ENCODE results near the gene CERK.

The CERK gene

GRCh38 chr22:46747646-46748045 lies 9.6 kb upstream of the CERK start:
- Histone ChIP-seq H3K9me3 (ENCODE audit: low read length) (no peaks in the 10 kb centered on the region), H3K36me3 (ENCODE audit: insufficient read depth, low read length) (no peaks in the 10 kb centered on the region), H3K27ac (ENCODE audit: low read depth, low read length) (no peak overlapping the region), H3K4me3 (ENCODE audit: low read depth in 1 of 2, low read length in 2 of 2) (no peak overlapping the region), H3K27me3 (ENCODE audit: control insufficient read depth in 1 of 2, insufficient read depth in 2 of 2, low read length in 2 of 2) (peaks cover 0 to 10% of the 10 kb centered on the region in 2 donors), H3K9ac (ENCODE audit: low read length) (no peak overlapping the region), H3K4me1 (ENCODE audit: insufficient read depth, low read length) (no peaks in the 10 kb centered on the region)

- Histone ChIP-seq H3K27me3 (ENCODE audit: control insufficient read depth in 1 of 2, insufficient read depth in 2 of 2, low read length in 2 of 2) (peaks cover 0 to 10% of the 10 kb centered on the region in 2 donors), H3K4me3 (ENCODE audit: low read depth in 1 of 2, low read length in 2 of 2) (no peak overlapping the region), H3K9ac (ENCODE audit: low read length) (no peak overlapping the region), H3K4me1 (ENCODE audit: insufficient read depth, low read length) (no peaks in the 10 kb centered on the region), H3K36me3 (ENCODE audit: insufficient read depth, low read length) (no peaks in the 10 kb centered on the region), H3K27ac (ENCODE audit: low read depth, low read length) (no peak overlapping the region), H3K9me3 (ENCODE audit: low read length) (no peaks in the 10 kb centered on the region)
Measured at GRCh38 chr22:46746620-46747019, 8.6 kb upstream of the CERK start.

- Histone ChIP-seq H3K9me3 (ENCODE audit: low read length) (no peaks in the 10 kb centered on the region), H3K27ac (ENCODE audit: low read depth, low read length) (no peak overlapping the region), H3K36me3 (ENCODE audit: insufficient read depth, low read length) (no peaks in the 10 kb centered on the region), H3K27me3 (ENCODE audit: control insufficient read depth in 1 of 2, insufficient read depth in 2 of 2, low read length in 2 of 2) (peaks cover 0 to 10% of the 10 kb centered on the region in 2 donors), H3K9ac (ENCODE audit: low read length) (no peak overlapping the region), H3K4me3 (ENCODE audit: low read depth in 1 of 2, low read length in 2 of 2) (no peak overlapping the region), H3K4me1 (ENCODE audit: insufficient read depth, low read length) (no peaks in the 10 kb centered on the region)
Measured at GRCh38 chr22:46746192-46746591, 8.1 kb upstream of the CERK start.

- H3K4me3 ChIP-seq (ENCODE audit: low read depth in 1 of 2, low read length in 2 of 2) = no peak overlapping the region
- H3K36me3 ChIP-seq (ENCODE audit: insufficient read depth, low read length) = no peaks in the 10 kb centered on the region
- H3K27me3 ChIP-seq (ENCODE audit: control insufficient read depth in 1 of 2, insufficient read depth in 2 of 2, low read length in 2 of 2) = peaks cover 0 to 10% of the 10 kb centered on the region in 2 donors
- H3K9me3 ChIP-seq (ENCODE audit: low read length) = no peaks in the 10 kb centered on the region
- H3K9ac ChIP-seq (ENCODE audit: low read length) = no peak overlapping the region
- H3K4me1 ChIP-seq (ENCODE audit: insufficient read depth, low read length) = peaks cover 7% of the 10 kb centered on the region
- H3K27ac ChIP-seq (ENCODE audit: low read depth, low read length) = no peak overlapping the region
Measured at GRCh38 chr22:46744581-46744980, 6.5 kb upstream of the CERK start.

GRCh38 chr22:46742576-46743221 lies 4.6 kb upstream of the CERK start:
- H3K27me3 ChIP-seq (ENCODE audit: control insufficient read depth in 1 of 2, insufficient read depth in 2 of 2, low read length in 2 of 2) = peaks cover 0 to 10% of the 10 kb centered on the region in 2 donors
- H3K4me1 ChIP-seq (ENCODE audit: insufficient read depth, low read length) = peaks cover 16% of the 10 kb centered on the region
- no peak overlapping the region for H3K27ac ChIP-seq (ENCODE audit: low read depth, low read length)
- no peak overlapping the region for H3K9ac ChIP-seq (ENCODE audit: low read length)
- H3K36me3 ChIP-seq (ENCODE audit: insufficient read depth, low read length) = no peaks in the 10 kb centered on the region
- H3K4me3 ChIP-seq (ENCODE audit: low read depth in 1 of 2, low read length in 2 of 2) = no peak overlapping the region
- H3K9me3 ChIP-seq (ENCODE audit: low read length) = no peaks in the 10 kb centered on the region

GRCh38 chr22:46741974-46742519 lies 4.0 kb upstream of the CERK start:
- Histone ChIP-seq H3K4me1 (ENCODE audit: insufficient read depth, low read length) (peaks cover 18% of the 10 kb centered on the region), H3K9me3 (ENCODE audit: low read length) (no peaks in the 10 kb centered on the region), H3K36me3 (ENCODE audit: insufficient read depth, low read length) (no peaks in the 10 kb centered on the region), H3K9ac (ENCODE audit: low read length) (no peak overlapping the region), H3K27ac (ENCODE audit: low read depth, low read length) (no peak overlapping the region), H3K4me3 (ENCODE audit: low read depth in 1 of 2, low read length in 2 of 2) (no peak overlapping the region), H3K27me3 (ENCODE audit: control insufficient read depth in 1 of 2, insufficient read depth in 2 of 2, low read length in 2 of 2) (peaks cover 0 to 4% of the 10 kb centered on the region in 2 donors)

GRCh38 chr22:46740910-46741780 lies 3.1 kb upstream of the CERK start:
- H3K4me1 ChIP-seq (ENCODE audit: insufficient read depth, low read length) = peaks cover 27% of the 10 kb centered on the region
- H3K4me3 ChIP-seq (ENCODE audit: low read depth in 1 of 2, low read length in 2 of 2) = no peak overlapping the region
- no peak overlapping the region for H3K9ac ChIP-seq (ENCODE audit: low read length)
- no peak overlapping the region for H3K27ac ChIP-seq (ENCODE audit: low read depth, low read length)
- H3K36me3 ChIP-seq (ENCODE audit: insufficient read depth, low read length) = no peaks in the 10 kb centered on the region
- H3K27me3 ChIP-seq (ENCODE audit: control insufficient read depth in 1 of 2, insufficient read depth in 2 of 2, low read length in 2 of 2) = no peaks in the 10 kb centered on the region
- H3K9me3 ChIP-seq (ENCODE audit: low read length) = no peaks in the 10 kb centered on the region

- Histone ChIP-seq H3K36me3 (ENCODE audit: insufficient read depth, low read length) (no peaks in the 10 kb centered on the region), H3K4me1 (ENCODE audit: insufficient read depth, low read length) (peaks cover 46% of the 10 kb centered on the region), H3K27ac (ENCODE audit: low read depth, low read length) (peak overlapping the region; percentile 85), H3K9ac (ENCODE audit: low read length) (no peak overlapping the region), H3K4me3 (ENCODE audit: low read depth in 1 of 2, low read length in 2 of 2) (peak overlapping the region; percentile 62 to 81), H3K27me3 (ENCODE audit: control insufficient read depth in 1 of 2, insufficient read depth in 2 of 2, low read length in 2 of 2) (no peaks in the 10 kb centered on the region), H3K9me3 (ENCODE audit: low read length) (no peaks in the 10 kb centered on the region)
Measured at GRCh38 chr22:46739094-46739870, 1.2 kb upstream of the CERK start.

- H3K4me1 ChIP-seq (ENCODE audit: insufficient read depth, low read length) = peaks cover 47% of the 10 kb centered on the region
- H3K9me3 ChIP-seq (ENCODE audit: low read length) = no peaks in the 10 kb centered on the region
- H3K36me3 ChIP-seq (ENCODE audit: insufficient read depth, low read length) = no peaks in the 10 kb centered on the region
- H3K9ac ChIP-seq (ENCODE audit: low read length) = no peak overlapping the region
- peak overlapping the region; percentile 62 to 81 for H3K4me3 ChIP-seq (ENCODE audit: low read depth in 1 of 2, low read length in 2 of 2)
- H3K27me3 ChIP-seq (ENCODE audit: control insufficient read depth in 1 of 2, insufficient read depth in 2 of 2, low read length in 2 of 2) = no peaks in the 10 kb centered on the region
- H3K27ac ChIP-seq (ENCODE audit: low read depth, low read length) = peak overlapping the region; percentile 85
Measured at GRCh38 chr22:46738647-46739093, 618 bp upstream of the CERK start.

- Histone ChIP-seq H3K4me1 (ENCODE audit: insufficient read depth, low read length) (peaks cover 51% of the 10 kb centered on the region), H3K4me3 (ENCODE audit: low read depth in 1 of 2, low read length in 2 of 2) (peak overlapping the region; percentile 70 to 99), H3K36me3 (ENCODE audit: insufficient read depth, low read length) (no peaks in the 10 kb centered on the region), H3K9ac (ENCODE audit: low read length) (peak overlapping the region; percentile 61), H3K9me3 (ENCODE audit: low read length) (no peaks in the 10 kb centered on the region), H3K27ac (ENCODE audit: low read depth, low read length) (peak overlapping the region; percentile 27), H3K27me3 (ENCODE audit: control insufficient read depth in 1 of 2, insufficient read depth in 2 of 2, low read length in 2 of 2) (no peaks in the 10 kb centered on the region)
Measured at GRCh38 chr22:46737105-46737975, 712 bp downstream of the CERK start.

All from muscle layer of colon (tissue), 2 donors.